Esophagus squamous epithelium (tissue), 4 donors: ENCODE measurements around the gene CHST11.

Experiments used
- POLR2A ChIP-seq, 4 donors: fragments of 450-650 bp; IDR thresholded peaks; one replicate each; pipeline ENCODE4 v1.6.1; 2017; ENCODE audit warnings: antibody characterized with exemption in 4 of 4, mild to moderate bottlenecking in 4 of 4, moderate library complexity in 3 of 4
- TF ChIP-seq, protein P1 (sequence below), 6 experiments: fragments of 450-650 bp in 4 of 6; fragments of 200-600 bp in 2 of 6; sonication (generic) in 2 of 6; IDR thresholded peaks; one replicate each; pipeline ENCODE4 v1.5.1; 2016 to 2019; ENCODE audit warnings: antibody characterized with exemption in 6 of 6, mild to moderate bottlenecking in 4 of 6, moderate library complexity in 4 of 6

GRCh38 chr12:104568487-104568868 lies 111.7 kb downstream of the CHST11 start:
- TF ChIP-seq, protein P1, sequence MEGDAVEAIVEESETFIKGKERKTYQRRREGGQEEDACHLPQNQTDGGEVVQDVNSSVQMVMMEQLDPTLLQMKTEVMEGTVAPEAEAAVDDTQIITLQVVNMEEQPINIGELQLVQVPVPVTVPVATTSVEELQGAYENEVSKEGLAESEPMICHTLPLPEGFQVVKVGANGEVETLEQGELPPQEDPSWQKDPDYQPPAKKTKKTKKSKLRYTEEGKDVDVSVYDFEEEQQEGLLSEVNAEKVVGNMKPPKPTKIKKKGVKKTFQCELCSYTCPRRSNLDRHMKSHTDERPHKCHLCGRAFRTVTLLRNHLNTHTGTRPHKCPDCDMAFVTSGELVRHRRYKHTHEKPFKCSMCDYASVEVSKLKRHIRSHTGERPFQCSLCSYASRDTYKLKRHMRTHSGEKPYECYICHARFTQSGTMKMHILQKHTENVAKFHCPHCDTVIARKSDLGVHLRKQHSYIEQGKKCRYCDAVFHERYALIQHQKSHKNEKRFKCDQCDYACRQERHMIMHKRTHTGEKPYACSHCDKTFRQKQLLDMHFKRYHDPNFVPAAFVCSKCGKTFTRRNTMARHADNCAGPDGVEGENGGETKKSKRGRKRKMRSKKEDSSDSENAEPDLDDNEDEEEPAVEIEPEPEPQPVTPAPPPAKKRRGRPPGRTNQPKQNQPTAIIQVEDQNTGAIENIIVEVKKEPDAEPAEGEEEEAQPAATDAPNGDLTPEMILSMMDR (IDR thresholded peaks at IDR 0.05), result no peak
- TF ChIP-seq POLR2A (IDR thresholded peaks at IDR 0.05), result no peak
